Activated CD4-positive, alpha-beta memory T cell treated with anti-CD3 and anti-CD28 coated beads for 36 hours (primary cell): ENCODE data around the gene SETDB1. TPM values are rescaled to one million over a fixed set of nuclear protein-coding genes. Genes with fewer than 3 reads are reported as not detected.

Experiments
- CTCF ChIA-PET: fragments of 350-600 bp; sonication (Branson Sonifier 250); formaldehyde crosslinking; loops from one replicate; lab custom pipeline; 2021; ENCODE audit warnings: antibody characterized with exemption, inconsistent platforms; lab: Charles Lee
- POLR2A ChIA-PET: fragments of 350-600 bp; sonication (Branson Sonifier 250); formaldehyde crosslinking; loops from one replicate; lab custom pipeline; 2021; ENCODE audit warnings: antibody characterized with exemption; lab: Charles Lee
- DNase-seq: peaks from one replicate; pipeline ENCODE4 v3.0.0-alpha.2; 2020
- H3K27ac Mint-ChIP-seq: one replicate; pipeline ENCODE4 v1.8.0; 2021; ENCODE audit warnings: mixed read lengths
- H3K27me3 Mint-ChIP-seq: one replicate; pipeline ENCODE4 v1.8.0; 2021; ENCODE audit warnings: mixed read lengths
- H3K36me3 Mint-ChIP-seq: one replicate; pipeline ENCODE4 v1.8.0; 2021; ENCODE audit warnings: mixed read lengths
- H3K4me1 Mint-ChIP-seq: one replicate; pipeline ENCODE4 v1.8.0; 2021; ENCODE audit warnings: low read depth, mixed read lengths
- H3K4me3 Mint-ChIP-seq: one replicate; pipeline ENCODE4 v1.8.0; 2021; ENCODE audit warnings: mild to moderate bottlenecking, mixed read lengths
- H3K9me3 Mint-ChIP-seq: one replicate; pipeline ENCODE4 v1.8.0; 2021; ENCODE audit warnings: mixed read lengths
- intact Hi-C: fragments of 100-400 bp; cut with micrococcal nuclease; formaldehyde crosslinking; loops from one replicate; pipeline ENCODE4 v1.15.1; 2023
- total RNA-seq, 2 experiments: library from RNA; stranded (reverse); gene quantifications; one replicate each; pipeline ENCODE4 v1.2.3, GENCODE V29; 2021

SETDB1 gene
- total RNA-seq, 2 experiments from 2014 or later: 42.3 to 50.0 TPM

DNA sequence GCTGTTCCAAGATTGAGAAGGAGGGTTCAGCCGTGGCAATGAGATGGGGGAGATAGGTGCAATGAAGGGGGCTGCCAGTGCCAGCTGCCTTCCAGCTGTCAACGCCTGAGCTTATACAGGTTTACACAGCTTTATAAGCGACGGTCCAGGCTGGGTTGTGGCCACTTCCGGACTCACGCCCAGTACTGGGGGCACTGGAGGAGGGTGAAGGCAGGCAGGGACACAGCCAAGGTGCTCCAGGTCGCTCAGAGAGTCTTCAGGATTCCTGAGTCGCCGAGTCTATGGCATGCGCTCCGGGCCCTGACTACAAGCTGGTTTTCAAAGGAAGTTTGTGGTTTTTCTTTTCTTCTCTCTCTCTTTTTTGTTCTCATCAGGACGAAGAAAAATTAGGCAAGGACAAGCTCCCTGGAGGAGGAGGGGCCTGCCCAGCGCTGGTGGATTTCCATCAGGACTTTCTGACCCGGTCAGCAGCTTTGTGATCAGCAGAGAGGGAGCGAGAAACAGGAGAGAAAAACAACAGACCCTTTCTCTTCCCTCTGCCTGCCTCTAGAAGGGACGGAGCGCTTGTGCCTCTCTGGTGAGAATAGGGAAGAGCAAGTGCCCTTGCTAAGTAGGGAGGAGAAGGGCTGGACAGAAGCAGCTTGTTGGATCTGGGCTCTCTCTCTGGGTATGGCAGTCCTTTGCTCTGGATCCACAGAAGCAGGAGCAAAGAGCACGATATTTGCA is 80.3 kb downstream of the SETDB1 start, which contains the start of gene MINDY1:
MINDY1 (minus strand) TSS at position 576 of the 726 bp plus-strand sequence. CDS start 4,285 bp downstream, outside the sequence.
- H3K27me3 Mint-ChIP-seq: no peaks in the 10 kb centered on the region
- peaks cover 9% of the 10 kb centered on the region for H3K36me3 Mint-ChIP-seq
- ChIA-PET CTCF (interaction anchor here (0.8 to 14.0 kb wide), 13 partner anchors 9 to 167 kb away, joined by 3 to 222 read pairs (median 5); partner anchors contain the start of genes ANXA9, C1orf56 and CERS2), POLR2A (interaction anchor here (0.5 to 2.9 kb wide), 8 partner anchors 11 to 641 kb away, joined by 3 to 17 read pairs (median 3); partner anchors contain the start of genes CDC42SE1 and CERS2)
- H3K4me3 Mint-ChIP-seq: peak within 1 kb of the TSS; percentile 99
- peak within 1 kb of the TSS; percentile 97 for H3K27ac Mint-ChIP-seq
- peaks cover 78% of the 10 kb centered on the region for H3K4me1 Mint-ChIP-seq
- no peaks in the 10 kb centered on the region for H3K9me3 Mint-ChIP-seq
- DNase-seq: peak; percentile 62
- intact Hi-C loops: loop anchor here (1.0 to 5.0 kb wide), 4 partner anchors 275 to 639 kb away; partner anchors contain the start of gene ENSA

DNA sequence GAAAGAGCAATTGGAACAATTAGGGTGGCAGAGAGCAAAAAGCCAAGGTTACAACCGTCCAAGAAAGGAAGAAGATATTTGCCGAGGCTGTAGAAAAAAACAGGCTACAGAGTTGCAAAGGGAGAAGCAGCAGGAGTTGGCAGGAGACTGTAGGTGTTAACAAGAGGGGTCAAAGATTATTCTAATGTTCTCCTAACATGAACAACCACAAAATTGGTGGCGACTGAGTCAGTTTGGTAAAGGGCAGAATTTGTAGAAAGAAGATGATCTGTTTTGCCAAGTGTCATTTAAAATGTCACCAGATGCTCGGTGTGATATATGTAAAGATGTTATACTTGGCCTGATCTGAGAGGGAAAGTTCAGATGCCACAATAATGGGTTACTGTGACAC is 81.7 kb downstream of the SETDB1 start:
- CTCF ChIA-PET: no interaction called here
- no peaks in the 10 kb centered on the region for H3K9me3 Mint-ChIP-seq
- no peak for DNase-seq
- H3K27ac Mint-ChIP-seq: peak overlapping the region; percentile 97
- no peaks in the 10 kb centered on the region for H3K27me3 Mint-ChIP-seq
- H3K4me1 Mint-ChIP-seq: peaks cover 68% of the 10 kb centered on the region
- H3K4me3 Mint-ChIP-seq: peak overlapping the region; percentile 99
- H3K36me3 Mint-ChIP-seq: peaks cover 3% of the 10 kb centered on the region
- POLR2A ChIA-PET: interaction anchor here (1.4 to 2.9 kb wide), 2 partner anchors 40 to 50 kb away, joined by 3 to 17 read pairs; partner anchors contain the start of genes C1orf56 and CDC42SE1
- intact Hi-C loops: loop anchor here (1.0 to 5.0 kb wide), 9 partner anchors 41 to 641 kb away; partner anchors contain the start of genes ARNT, ENSA and TNFAIP8L2

DNA sequence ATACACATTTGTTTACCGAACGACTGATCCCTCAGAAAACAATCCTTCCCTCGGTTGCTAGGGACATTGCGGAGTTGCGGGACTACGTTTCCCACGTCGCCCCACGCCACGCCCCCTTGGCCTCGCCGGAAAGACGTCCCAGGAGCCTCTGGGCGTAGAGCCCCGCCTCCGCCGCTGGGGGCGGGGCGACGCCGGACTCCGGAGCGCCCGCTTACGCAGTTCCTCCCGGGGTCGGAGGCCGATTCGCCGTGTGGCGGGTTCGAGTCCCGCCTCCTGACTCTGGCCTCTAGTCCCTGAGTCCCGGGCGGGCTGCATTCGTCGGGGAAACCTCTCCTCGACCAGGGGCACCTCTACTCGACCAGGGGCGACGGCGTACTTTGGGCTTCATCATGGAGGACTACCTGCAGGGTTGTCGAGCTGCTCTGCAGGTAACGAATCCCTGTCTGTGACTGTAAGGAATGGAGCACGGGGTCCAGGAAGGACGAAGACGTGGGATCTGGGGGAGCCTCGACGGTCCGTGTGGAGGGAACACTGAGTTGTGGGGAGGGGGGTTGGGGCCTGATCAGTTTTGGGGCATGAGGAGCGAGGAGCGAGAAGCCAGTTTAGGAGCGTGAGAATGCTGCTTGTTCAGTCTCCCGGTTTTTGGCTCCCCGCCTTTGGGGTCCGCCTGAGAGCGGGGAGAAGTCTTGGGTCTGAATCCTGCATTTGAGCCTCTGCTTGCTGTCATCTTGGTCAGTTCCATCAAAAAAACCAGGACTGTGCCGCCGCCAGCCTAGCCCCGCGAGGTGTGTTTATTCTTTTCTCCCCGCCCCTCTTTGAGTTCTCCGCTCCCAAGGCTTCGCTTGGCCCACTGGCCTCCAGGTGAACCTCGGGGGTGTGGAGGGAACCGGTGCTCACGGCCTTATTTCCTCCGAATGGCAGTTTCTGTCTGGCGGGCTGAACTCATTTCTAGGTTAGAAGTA is 82.4 kb downstream of the SETDB1 start, which contains the start of gene PRUNE1:
PRUNE1 (plus strand) TSS at position 206 of the 962 bp plus-strand sequence; CDS start at position 390, 184 bp downstream.
- CTCF ChIA-PET: interaction anchor here (1.2 kb wide), 1 partner anchor 16 kb away, joined by 6 read pairs; no protein-coding TSS in a partner anchor

DNA sequence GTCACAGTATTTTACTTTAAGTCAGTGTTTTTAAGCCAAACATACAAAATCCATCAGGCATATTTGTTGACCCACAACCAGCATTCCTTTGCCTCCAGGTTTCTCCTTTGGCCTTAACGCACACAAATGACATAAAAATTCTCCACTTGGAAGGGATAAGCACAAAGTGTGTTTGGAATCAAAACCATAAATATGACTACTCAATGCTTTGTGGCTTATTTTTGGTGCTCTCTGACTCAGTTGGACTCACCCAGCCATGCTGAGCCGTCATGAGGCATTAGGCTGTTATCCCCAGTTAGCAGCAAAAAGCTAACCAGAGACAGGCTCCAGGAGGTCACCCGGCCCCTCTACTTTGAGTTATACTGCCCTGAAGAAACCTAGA is 83.0 kb downstream of the SETDB1 start:
- intact Hi-C loops: loop anchor here (2.0 to 5.0 kb wide), 6 partner anchors 40 to 642 kb away; partner anchors contain the start of genes ARNT, ENSA and TNFAIP8L2
- no peaks in the 10 kb centered on the region for H3K27me3 Mint-ChIP-seq
- POLR2A ChIA-PET: interaction anchor here (1.4 kb wide), 1 partner anchor 39 kb away, joined by 3 read pairs; the partner anchor contains the start of gene C1orf56

More for the DNA sequence above, 82.4 kb downstream of the SETDB1 start, which contains the start of gene PRUNE1:
- Mint-ChIP-seq H3K27me3 (no peaks in the 10 kb centered on the region), H3K36me3 (peaks cover 5% of the 10 kb centered on the region), H3K4me3 (peak within 1 kb of the TSS; percentile 99), H3K4me1 (peaks cover 64% of the 10 kb centered on the region), H3K9me3 (no peaks in the 10 kb centered on the region), H3K27ac (peak within 1 kb of the TSS; percentile 97)
- DNase-seq: peak; percentile 97
- POLR2A ChIA-PET: interaction anchor here (1.4 kb wide), 1 partner anchor 40 kb away, joined by 3 read pairs; the partner anchor contains the start of gene C1orf56
- intact Hi-C loops: loop anchor here (1.0 to 5.0 kb wide), 9 partner anchors 40 to 641 kb away; partner anchors contain the start of genes ARNT, ENSA and TNFAIP8L2

DNA sequence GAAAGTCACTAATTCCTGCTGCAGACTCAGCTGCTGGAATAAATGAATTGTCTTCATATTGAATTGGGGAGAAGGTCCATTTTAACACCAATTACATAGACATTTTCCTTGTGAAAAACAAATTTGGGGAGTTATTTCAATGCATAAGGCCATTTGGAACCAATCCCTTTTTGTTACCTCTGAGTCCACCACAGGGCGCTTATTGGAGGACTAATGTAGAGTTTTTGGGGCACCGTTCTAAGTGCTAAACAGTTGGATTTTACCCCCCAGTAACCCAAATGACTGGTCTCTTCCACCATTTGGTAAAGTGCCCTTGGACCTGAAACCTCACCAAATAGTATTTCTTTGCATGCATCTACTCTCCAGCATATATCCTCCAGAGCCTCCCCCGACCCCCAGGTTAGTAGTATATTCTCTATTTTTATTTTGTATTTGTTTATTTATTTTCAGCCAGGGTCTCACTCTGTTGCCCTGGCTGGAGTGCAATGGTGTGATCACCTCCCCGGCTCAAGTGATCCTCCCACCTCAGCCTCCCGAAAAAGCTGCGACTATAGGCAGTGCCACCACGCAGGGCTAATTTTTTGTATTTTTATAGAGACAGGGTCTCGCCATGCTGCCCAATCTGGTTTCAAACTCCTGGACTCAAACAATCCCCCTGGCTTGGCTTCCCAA is 83.6 kb downstream of the SETDB1 start:
- POLR2A ChIA-PET: no interaction called here
- Mint-ChIP-seq H3K27me3 (no peaks in the 10 kb centered on the region), H3K4me1 (peaks cover 58% of the 10 kb centered on the region), H3K4me3 (peak overlapping the region; percentile 99), H3K27ac (peak overlapping the region; percentile 97), H3K9me3 (no peaks in the 10 kb centered on the region), H3K36me3 (peaks cover 6% of the 10 kb centered on the region)
- DNase-seq: no peak
- CTCF ChIA-PET: interaction anchor here (1.1 to 1.2 kb wide), 2 partner anchors 15 to 49 kb away, joined by 3 to 6 read pairs; partner anchors contain the start of gene CDC42SE1
- intact Hi-C loops: loop anchor here (2.0 to 5.0 kb wide), 6 partner anchors 39 to 643 kb away; partner anchors contain the start of genes ARNT, ENSA and TNFAIP8L2

More for the DNA sequence above, 83.0 kb downstream of the SETDB1 start:
- peak; percentile 47 for DNase-seq
- peaks cover 61% of the 10 kb centered on the region for H3K4me1 Mint-ChIP-seq
- peak overlapping the region; percentile 99 for H3K4me3 Mint-ChIP-seq
- CTCF ChIA-PET: interaction anchor here (1.2 kb wide), 1 partner anchor 15 kb away, joined by 6 read pairs; no protein-coding TSS in a partner anchor
- peak overlapping the region; percentile 97 for H3K27ac Mint-ChIP-seq
- H3K9me3 Mint-ChIP-seq: no peaks in the 10 kb centered on the region
- H3K36me3 Mint-ChIP-seq: peaks cover 6% of the 10 kb centered on the region

DNA sequence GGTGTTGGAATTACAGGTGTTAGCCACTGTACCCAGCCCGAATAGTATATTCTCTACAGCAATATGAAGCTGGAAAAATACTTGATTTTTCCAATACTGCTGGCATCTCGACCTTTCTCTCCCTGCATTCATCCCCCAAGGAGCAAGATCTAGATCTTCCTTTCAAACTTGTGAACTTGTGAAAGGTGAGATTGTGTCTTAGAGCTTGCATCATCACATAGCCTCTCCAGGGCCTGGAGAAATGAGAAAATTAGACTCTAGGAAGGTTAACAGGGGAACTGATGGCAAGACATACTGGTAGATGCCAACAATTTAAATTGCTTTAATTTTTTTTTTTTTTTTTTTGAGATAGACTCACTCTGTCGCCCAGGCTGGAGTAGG is 84.2 kb downstream of the SETDB1 start:
- peaks cover 6% of the 10 kb centered on the region for H3K36me3 Mint-ChIP-seq
- ChIA-PET POLR2A (no interaction called here), CTCF (interaction anchor here (1.1 kb wide), 1 partner anchor 49 kb away, joined by 3 read pairs; the partner anchor contains the start of gene CDC42SE1)
- H3K27ac Mint-ChIP-seq: no peak overlapping the region
- no peaks in the 10 kb centered on the region for H3K9me3 Mint-ChIP-seq
- H3K4me3 Mint-ChIP-seq: no peak overlapping the region
- H3K4me1 Mint-ChIP-seq: peaks cover 55% of the 10 kb centered on the region
- no peaks in the 10 kb centered on the region for H3K27me3 Mint-ChIP-seq
- no peak for DNase-seq
- intact Hi-C loops: no loop called here

DNA sequence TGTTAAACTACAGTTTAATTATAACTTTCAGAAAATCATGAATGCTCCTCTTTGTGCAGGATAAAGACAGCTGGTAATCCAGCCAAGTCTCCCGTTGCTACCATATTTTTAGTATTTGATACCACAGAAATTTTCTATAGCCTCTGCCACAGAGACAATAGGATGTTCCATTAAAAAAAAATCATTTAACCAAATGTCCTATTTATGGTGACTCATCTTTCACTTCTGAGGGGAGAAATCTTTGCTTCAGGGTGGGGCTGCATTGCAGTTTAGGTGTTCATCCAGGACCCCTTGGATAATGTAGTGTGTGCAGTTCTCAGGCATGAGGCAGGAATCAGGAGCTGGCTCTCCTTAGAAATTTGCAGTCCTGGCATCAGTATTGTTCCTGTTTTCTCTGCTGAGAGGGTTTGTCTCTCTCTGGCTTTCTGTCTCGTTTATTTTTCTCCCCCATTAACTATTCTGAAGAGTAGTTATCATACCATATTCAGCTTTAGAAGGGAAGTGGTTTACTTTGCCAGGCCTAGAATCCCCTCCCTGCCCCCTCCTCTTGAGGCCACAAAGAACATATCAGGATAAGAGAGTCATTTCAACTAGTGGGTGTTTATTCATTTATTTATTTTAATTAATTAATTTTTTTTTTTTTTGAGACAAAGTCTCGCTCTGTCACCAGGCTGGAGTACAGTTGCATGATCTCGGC is 85.1 kb downstream of the SETDB1 start:
- H3K4me1 Mint-ChIP-seq: peaks cover 47% of the 10 kb centered on the region
- no peak overlapping the region for H3K4me3 Mint-ChIP-seq
- H3K27ac Mint-ChIP-seq: no peak overlapping the region
- no peaks in the 10 kb centered on the region for H3K27me3 Mint-ChIP-seq
- peaks cover 6% of the 10 kb centered on the region for H3K36me3 Mint-ChIP-seq
- H3K9me3 Mint-ChIP-seq: no peaks in the 10 kb centered on the region
- DNase-seq: no peak
- intact Hi-C loops: no loop called here
- CTCF ChIA-PET: interaction anchor here (0.8 to 1.0 kb wide), 4 partner anchors 9 to 17 kb away, joined by 3 to 4 read pairs (median 3); no protein-coding TSS in a partner anchor
- POLR2A ChIA-PET: interaction anchor here (0.8 kb wide), 1 partner anchor 145 kb away, joined by 3 read pairs; the partner anchor contains the start of gene TNFAIP8L2

DNA sequence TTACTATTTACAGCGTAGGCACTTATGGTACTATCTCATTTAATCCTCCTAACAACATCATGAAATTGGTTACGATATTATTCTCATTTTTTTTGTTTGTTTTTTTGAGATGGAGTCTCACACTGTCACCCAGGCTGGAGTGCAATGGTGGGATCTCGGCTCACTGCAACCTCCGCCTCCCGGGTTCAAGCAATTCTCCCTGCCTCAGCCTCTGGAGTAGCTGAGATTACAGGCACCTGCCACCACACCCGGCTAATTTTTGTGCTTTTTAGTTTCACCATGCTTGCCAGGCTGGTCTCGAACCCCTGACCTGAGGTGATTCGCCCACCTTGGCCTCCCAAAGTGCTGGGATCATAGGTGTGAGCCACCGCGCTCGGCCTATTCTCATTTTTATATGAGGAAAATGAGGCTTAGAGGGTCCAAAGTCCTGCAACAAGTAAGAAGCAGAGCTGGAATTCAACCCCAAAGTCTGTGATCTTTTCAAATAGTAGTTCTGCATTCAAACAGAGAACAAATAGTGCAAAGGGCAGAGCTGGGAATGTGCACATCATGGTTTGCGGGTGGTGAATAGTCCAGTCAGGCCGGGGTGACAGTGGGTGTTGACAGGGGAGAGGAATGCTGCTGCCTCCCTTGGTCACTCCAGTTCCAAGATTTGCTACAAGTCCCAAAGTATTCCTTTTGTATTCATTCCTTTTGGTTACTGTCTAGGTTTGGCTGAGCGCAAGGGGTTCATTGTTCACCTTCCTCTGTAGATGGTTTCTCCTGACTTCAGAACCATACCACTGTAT is 86.7 kb downstream of the SETDB1 start:
- H3K36me3 Mint-ChIP-seq: peaks cover 9% of the 10 kb centered on the region
- intact Hi-C loops: no loop called here
- CTCF ChIA-PET: interaction anchor here (1.0 to 2.3 kb wide), 2 partner anchors 11 to 15 kb away, joined by 3 to 7 read pairs; no protein-coding TSS in a partner anchor
- H3K4me1 Mint-ChIP-seq: peaks cover 32% of the 10 kb centered on the region
- no peaks in the 10 kb centered on the region for H3K27me3 Mint-ChIP-seq
- H3K27ac Mint-ChIP-seq: no peak overlapping the region
- no peak for DNase-seq
- H3K4me3 Mint-ChIP-seq: no peak overlapping the region
- H3K9me3 Mint-ChIP-seq: no peaks in the 10 kb centered on the region
- POLR2A ChIA-PET: no interaction called here

DNA sequence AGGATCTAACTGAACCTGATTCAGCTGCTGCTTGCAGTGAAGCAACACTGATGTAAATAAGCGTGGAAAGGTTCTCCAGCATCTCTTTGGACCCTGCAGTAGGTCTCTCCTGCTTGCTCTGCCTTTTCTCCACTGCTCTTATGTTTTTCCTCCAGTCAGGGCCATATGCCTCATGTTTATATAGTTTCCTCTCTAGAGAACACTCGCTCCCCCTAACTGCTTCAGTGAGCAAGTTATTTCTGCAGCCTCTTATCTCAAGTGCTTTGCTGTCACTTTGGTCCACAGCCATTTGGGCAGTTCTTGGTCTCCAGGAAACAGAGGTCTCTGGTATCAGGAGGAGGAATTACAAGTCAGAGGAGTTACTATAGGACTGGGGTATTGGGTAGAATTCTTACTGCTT is 87.4 kb downstream of the SETDB1 start:
- H3K4me3 Mint-ChIP-seq: no peak overlapping the region
- H3K36me3 Mint-ChIP-seq: peaks cover 7% of the 10 kb centered on the region
- ChIA-PET POLR2A (no interaction called here), CTCF (interaction anchor here (2.3 kb wide), 1 partner anchor 11 kb away, joined by 7 read pairs; no protein-coding TSS in a partner anchor)
- intact Hi-C loops: no loop called here
- no peak for DNase-seq
- no peak overlapping the region for H3K27ac Mint-ChIP-seq
- no peaks in the 10 kb centered on the region for H3K27me3 Mint-ChIP-seq
- peaks cover 32% of the 10 kb centered on the region for H3K4me1 Mint-ChIP-seq
- no peaks in the 10 kb centered on the region for H3K9me3 Mint-ChIP-seq
